Mesendoderm (in vitro differentiated cells): Measurements from ENCODE around the gene PCK1.

Source experiments
- DNase-seq: peaks from one replicate; pipeline ENCODE4 v3.0.0; 2013
- H2AK5ac ChIP-seq: 2 replicates; pipeline ENCODE4 v1.6.1; 2013; ENCODE audit warnings: low read length, inconsistent platforms
- H2BK120ac ChIP-seq: 2 replicates; pipeline ENCODE4 v1.6.1; 2013; ENCODE audit warnings: low read depth, mild to moderate bottlenecking, low read length, moderate library complexity, mixed read lengths
- H2BK15ac ChIP-seq: replicated peaks from 2 replicates; pipeline ENCODE4 v1.6.1; 2013; ENCODE audit warnings: low read depth, mild to moderate bottlenecking, moderate library complexity
- H2BK5ac ChIP-seq: 2 replicates; pipeline ENCODE4 v1.6.1; 2013; ENCODE audit warnings: low read length, inconsistent platforms
- H3K18ac ChIP-seq: 2 replicates; pipeline ENCODE4 v1.6.1; 2013; ENCODE audit warnings: mild to moderate bottlenecking, low read length, mixed read lengths
- H3K23ac ChIP-seq: one replicate; pipeline ENCODE4 v1.6.1; 2013; ENCODE audit warnings: low read length
- H3K27ac ChIP-seq: 2 replicates; pipeline ENCODE4 v1.5.1; 2013; ENCODE audit warnings: low read depth, mild to moderate bottlenecking, inconsistent platforms, low read length, moderate library complexity
- H3K27me3 ChIP-seq: 2 replicates; pipeline ENCODE4 v1.6.1; 2013; ENCODE audit warnings: low read length, control low read depth, mild to moderate bottlenecking, inconsistent platforms; ENCODE audit not compliant: insufficient read depth, poor library complexity
- H3K36me3 ChIP-seq: 2 replicates; pipeline ENCODE4 v1.6.1; 2013; ENCODE audit warnings: low read length, inconsistent platforms; ENCODE audit not compliant: control insufficient read depth, insufficient read depth
- H3K4ac ChIP-seq: one replicate; pipeline ENCODE4 v1.6.1; 2013; ENCODE audit warnings: low read depth, mild to moderate bottlenecking, low read length, moderate library complexity
- H3K4me1 ChIP-seq: 2 replicates; pipeline ENCODE4 v1.6.1; 2013; ENCODE audit warnings: low read depth, low read length, inconsistent platforms; ENCODE audit not compliant: control insufficient read depth
- H3K4me2 ChIP-seq: 2 replicates; pipeline ENCODE4 v1.6.1; 2013; ENCODE audit warnings: low read length
- H3K4me3 ChIP-seq: 2 replicates; pipeline ENCODE4 v1.5.1; 2013; ENCODE audit warnings: mild to moderate bottlenecking, low read length
- H3K56ac ChIP-seq: one replicate; pipeline ENCODE4 v1.6.1; 2013; ENCODE audit warnings: low read length
- H3K79me1 ChIP-seq: 2 replicates; pipeline ENCODE4 v1.6.1; 2013; ENCODE audit warnings: low read length, inconsistent platforms
- H3K79me2 ChIP-seq: 2 replicates; pipeline ENCODE4 v1.6.1; 2013; ENCODE audit warnings: mild to moderate bottlenecking, low read length; ENCODE audit not compliant: control insufficient read depth, insufficient read depth
- H3K9ac ChIP-seq: 2 replicates; pipeline ENCODE4 v1.6.1; 2013; ENCODE audit warnings: low read length, inconsistent platforms
- H4K5ac ChIP-seq: one replicate; pipeline ENCODE4 v1.6.1; 2013; ENCODE audit warnings: low read length
- H4K8ac ChIP-seq: one replicate; pipeline ENCODE4 v1.6.1; 2013; ENCODE audit warnings: low read depth, mild to moderate bottlenecking, control low read depth, low read length, moderate library complexity
- WGBS: extraction: QIAGEN DNeasy Blood & Tissue Kit; methylation state at CpG from one replicate; pipeline ENCODE4 v1.1.7; 2013; ENCODE audit warnings: low lambda C conversion rate, missing lambda C conversion rate; ENCODE audit not compliant: insufficient coverage; ENCODE audit errors: extremely low coverage; 5-methylcytosine and 5-hydroxymethylcytosine counted together

PCK1 gene

GRCh38 chr20:57601737-57602136 lies 40.8 kb downstream of the PCK1 start:
- Histone ChIP-seq H3K4me3 (no peak overlapping the region), H4K8ac (no peak overlapping the region), H3K9ac (no peak overlapping the region), H3K79me2 (no peaks in the 10 kb centered on the region), H3K79me1 (no peaks in the 10 kb centered on the region), H2BK5ac (no peak overlapping the region), H3K27ac (no peak overlapping the region), H4K5ac (no peak overlapping the region), H3K56ac (no peak overlapping the region), H3K18ac (no peak overlapping the region), H3K4ac (no peak overlapping the region), H2BK15ac (no peak overlapping the region), H3K36me3 (no peaks in the 10 kb centered on the region), H3K4me1 (no peaks in the 10 kb centered on the region), H3K23ac (no peak overlapping the region), H2BK120ac (no peak overlapping the region), H3K4me2 (no peak overlapping the region), H3K27me3 (no peaks in the 10 kb centered on the region), H2AK5ac (no peak overlapping the region)
- DNase-seq, result no peak
- no CpG with 5 or more reads among the region's 5 CpGs for WGBS

GRCh38 chr20:57603120-57603519 lies 42.2 kb downstream of the PCK1 start:
- Histone ChIP-seq H2BK120ac (no peak overlapping the region), H3K4me2 (no peak overlapping the region), H2BK15ac (no peak overlapping the region), H3K18ac (no peak overlapping the region), H3K79me2 (no peaks in the 10 kb centered on the region), H3K27ac (no peak overlapping the region), H2BK5ac (no peak overlapping the region), H3K79me1 (no peaks in the 10 kb centered on the region), H3K56ac (no peak overlapping the region), H4K5ac (no peak overlapping the region), H3K4me1 (no peaks in the 10 kb centered on the region), H3K9ac (no peak overlapping the region), H4K8ac (no peak overlapping the region), H3K4me3 (no peak overlapping the region), H3K4ac (no peak overlapping the region), H3K23ac (no peak overlapping the region), H2AK5ac (no peak overlapping the region), H3K27me3 (no peaks in the 10 kb centered on the region), H3K36me3 (no peaks in the 10 kb centered on the region)
- WGBS, result no CpG with 5 or more reads among the region's 10 CpGs
- no peak for DNase-seq

GRCh38 chr20:57605045-57605444 lies 44.1 kb downstream of the PCK1 start:
- Histone ChIP-seq H3K36me3 (no peaks in the 10 kb centered on the region), H3K9ac (no peak overlapping the region), H2AK5ac (no peak overlapping the region), H2BK15ac (no peak overlapping the region), H3K27me3 (no peaks in the 10 kb centered on the region), H3K4me2 (no peak overlapping the region), H3K4ac (no peak overlapping the region), H3K79me2 (no peaks in the 10 kb centered on the region), H2BK5ac (no peak overlapping the region), H3K79me1 (no peaks in the 10 kb centered on the region), H3K4me3 (no peak overlapping the region), H3K23ac (no peak overlapping the region), H2BK120ac (no peak overlapping the region), H3K27ac (no peak overlapping the region), H4K5ac (no peak overlapping the region), H4K8ac (no peak overlapping the region), H3K4me1 (no peaks in the 10 kb centered on the region), H3K56ac (no peak overlapping the region), H3K18ac (no peak overlapping the region)
- DNase-seq, result no peak
- no CpG with 5 or more reads among the region's 5 CpGs for WGBS

GRCh38 chr20:57605878-57606277 lies 45.0 kb downstream of the PCK1 start:
- no peak overlapping the region for H4K8ac ChIP-seq
- DNase-seq, result no peak
- H3K4me2 ChIP-seq, result no peak overlapping the region
- H3K36me3 ChIP-seq, result no peaks in the 10 kb centered on the region
- H4K5ac ChIP-seq, result no peak overlapping the region
- no peak overlapping the region for H3K4me3 ChIP-seq
- H3K18ac ChIP-seq, result no peak overlapping the region
- H3K56ac ChIP-seq, result no peak overlapping the region
- no peaks in the 10 kb centered on the region for H3K27me3 ChIP-seq
- no peak overlapping the region for H2BK5ac ChIP-seq
- no peaks in the 10 kb centered on the region for H3K4me1 ChIP-seq
- H3K79me2 ChIP-seq, result no peaks in the 10 kb centered on the region
- no peak overlapping the region for H2BK120ac ChIP-seq
- H3K4ac ChIP-seq, result no peak overlapping the region
- no peak overlapping the region for H2BK15ac ChIP-seq
- H3K79me1 ChIP-seq, result no peaks in the 10 kb centered on the region
- H3K27ac ChIP-seq, result no peak overlapping the region
- H3K23ac ChIP-seq, result no peak overlapping the region
- WGBS, result no CpG with 5 or more reads among the region's 5 CpGs
- H2AK5ac ChIP-seq, result no peak overlapping the region
- H3K9ac ChIP-seq, result no peak overlapping the region

GRCh38 chr20:57608516-57608915 lies 47.6 kb downstream of the PCK1 start:
- Histone ChIP-seq H2BK120ac (no peak overlapping the region), H4K8ac (no peak overlapping the region), H3K4me3 (no peak overlapping the region), H3K56ac (no peak overlapping the region), H3K27ac (no peak overlapping the region), H3K79me2 (no peaks in the 10 kb centered on the region), H3K9ac (no peak overlapping the region), H4K5ac (no peak overlapping the region), H2BK15ac (no peak overlapping the region), H2AK5ac (no peak overlapping the region), H3K4me2 (no peak overlapping the region), H3K4ac (no peak overlapping the region), H3K18ac (no peak overlapping the region), H3K36me3 (no peaks in the 10 kb centered on the region), H3K27me3 (no peaks in the 10 kb centered on the region), H2BK5ac (no peak overlapping the region), H3K79me1 (no peaks in the 10 kb centered on the region), H3K23ac (no peak overlapping the region), H3K4me1 (no peaks in the 10 kb centered on the region)
- no peak for DNase-seq
- WGBS, result no CpG with 5 or more reads among the region's 7 CpGs

GRCh38 chr20:57609086-57609841 lies 48.4 kb downstream of the PCK1 start:
- Histone ChIP-seq H3K4me2 (no peak overlapping the region), H3K4me3 (no peak overlapping the region), H3K27ac (no peak overlapping the region), H3K9ac (no peak overlapping the region), H3K79me2 (no peaks in the 10 kb centered on the region), H3K36me3 (no peaks in the 10 kb centered on the region), H3K79me1 (no peaks in the 10 kb centered on the region), H3K4ac (no peak overlapping the region), H4K8ac (no peak overlapping the region), H2BK5ac (no peak overlapping the region), H3K27me3 (no peaks in the 10 kb centered on the region), H2BK120ac (no peak overlapping the region), H2BK15ac (no peak overlapping the region), H4K5ac (no peak overlapping the region), H3K4me1 (no peaks in the 10 kb centered on the region), H3K23ac (no peak overlapping the region), H3K18ac (no peak overlapping the region), H3K56ac (no peak overlapping the region), H2AK5ac (no peak overlapping the region)
- WGBS, result no CpG with 5 or more reads among the region's 16 CpGs
- DNase-seq, result no peak
